Activated T-helper 1 cell treated with anti-CD3 and anti-CD28 coated beads, Interleukin-2, amount 50 U/mL, for 16 hours (primary cell): ENCODE measurements around the gene CASKIN1.

Experiments used
- DNase-seq, 2 donors: peaks; one replicate each; pipeline ENCODE4 v3.0.0-alpha.2; 2020; ENCODE audit warnings: low read depth in 1 of 2, low spot score in 1 of 2

Gene CASKIN1

GRCh38 chr16:2232094-2232990 lies 35.9 kb upstream of the CASKIN1 start:
- DNase-seq, result no peak

GRCh38 chr16:2231016-2231931 lies 34.9 kb upstream of the CASKIN1 start:
- DNase-seq, result no peak

GRCh38 chr16:2230376-2230775 lies 34.0 kb upstream of the CASKIN1 start:
- no peak for DNase-seq

- DNase-seq, result no peak
These were observed 33.3 kb upstream of the CASKIN1 start for GRCh38 chr16:2229632-2230250.

GRCh38 chr16:2229091-2229490 lies 32.7 kb upstream of the CASKIN1 start:
- no peak for DNase-seq

- DNase-seq, result no peak
These were observed 31.9 kb upstream of the CASKIN1 start for GRCh38 chr16:2228161-2228824.

- no peak for DNase-seq
These were observed 30.5 kb upstream of the CASKIN1 start for GRCh38 chr16:2226918-2227317.

GRCh38 chr16:2226245-2226793 lies 29.9 kb upstream of the CASKIN1 start:
- no peak for DNase-seq

- DNase-seq, result peak in 1 of 2 donors; percentile 14
These were observed 27.6 kb upstream of the CASKIN1 start for GRCh38 chr16:2223942-2224486.

- peak; percentile 98 to 99 for DNase-seq
These were observed 27.0 kb upstream of the CASKIN1 start, which contains the start of gene E4F1 for GRCh38 chr16:2223221-2223941. Gene E4F1 (plus strand): TSS chr16:2223591. CDS start chr16:2223614, 23 bp downstream.

- DNase-seq, result no peak
These were observed 19.9 kb upstream of the CASKIN1 start for GRCh38 chr16:2216330-2216729.

GRCh38 chr16:2214719-2214968 lies 18.2 kb upstream of the CASKIN1 start, which contains the start of gene PGP:
Gene PGP (minus strand): TSS chr16:2214840. CDS start chr16:2214777, 63 bp downstream.
- DNase-seq, result no peak

- no peak for DNase-seq
These were observed 17.7 kb upstream of the CASKIN1 start for GRCh38 chr16:2213817-2214718.

- DNase-seq, result no peak
These were observed 16.2 kb upstream of the CASKIN1 start for GRCh38 chr16:2212362-2213324.

GRCh38 chr16:2211923-2212347 lies 15.5 kb upstream of the CASKIN1 start:
- DNase-seq, result no peak

- no peak for DNase-seq
These were observed 14.3 kb upstream of the CASKIN1 start, which contains the start of gene BRICD5 for GRCh38 chr16:2210386-2211365. Gene BRICD5 (minus strand): TSS chr16:2210863. CDS start chr16:2210833, 30 bp downstream.
